Chondrocyte (in vitro differentiated cells): ENCODE measurements around the gene F2. TPM values are rescaled to one million over a fixed set of nuclear protein-coding genes. Genes with fewer than 3 reads are reported as not detected.

Source experiments
- DNase-seq: peaks from one replicate; pipeline ENCODE4 v3.0.0; 2021; ENCODE audit warnings: mixed read lengths, low spot score
- H3K27ac Mint-ChIP-seq: one replicate; pipeline ENCODE4 v1.8.0; 2021; ENCODE audit warnings: mild to moderate bottlenecking, moderate library complexity, mixed read lengths; ENCODE audit not compliant: unreplicated experiment
- H3K27me3 Mint-ChIP-seq: 2 replicates; pipeline ENCODE4 v1.8.0; 2021; ENCODE audit warnings: low read depth, mixed read lengths
- H3K36me3 Mint-ChIP-seq: 2 replicates; pipeline ENCODE4 v1.8.0; 2021; ENCODE audit warnings: low read depth, mixed read lengths
- H3K4me1 Mint-ChIP-seq: 2 replicates; pipeline ENCODE4 v1.8.0; 2021; ENCODE audit warnings: low read depth, mild to moderate bottlenecking, mixed read lengths
- H3K4me3 Mint-ChIP-seq: one replicate; pipeline ENCODE4 v1.8.0; 2021; ENCODE audit warnings: mild to moderate bottlenecking, moderate library complexity, mixed read lengths; ENCODE audit not compliant: unreplicated experiment
- H3K9me3 Mint-ChIP-seq: 2 replicates; pipeline ENCODE4 v1.8.0; 2021; ENCODE audit warnings: low read depth, mixed read lengths
- total RNA-seq: library from RNA; stranded (reverse); gene quantifications from 3 replicates; pipeline ENCODE4 v1.2.1, GENCODE V29; 2021
- TF ChIP-seq, protein P1 (sequence below): fragments of 200-600 bp; sonication (generic); IDR thresholded peaks from 2 replicates; pipeline ENCODE4 v1.5.0; 2021; ENCODE audit warnings: antibody characterized with exemption, mild to moderate bottlenecking, moderate library complexity

The F2 gene
- total RNA-seq, 1 donor from 2014 or later = 0.25 TPM

GRCh38 chr11:46725338-46726205 is 6.6 kb downstream of the F2 start:
- TF ChIP-seq, protein P1, sequence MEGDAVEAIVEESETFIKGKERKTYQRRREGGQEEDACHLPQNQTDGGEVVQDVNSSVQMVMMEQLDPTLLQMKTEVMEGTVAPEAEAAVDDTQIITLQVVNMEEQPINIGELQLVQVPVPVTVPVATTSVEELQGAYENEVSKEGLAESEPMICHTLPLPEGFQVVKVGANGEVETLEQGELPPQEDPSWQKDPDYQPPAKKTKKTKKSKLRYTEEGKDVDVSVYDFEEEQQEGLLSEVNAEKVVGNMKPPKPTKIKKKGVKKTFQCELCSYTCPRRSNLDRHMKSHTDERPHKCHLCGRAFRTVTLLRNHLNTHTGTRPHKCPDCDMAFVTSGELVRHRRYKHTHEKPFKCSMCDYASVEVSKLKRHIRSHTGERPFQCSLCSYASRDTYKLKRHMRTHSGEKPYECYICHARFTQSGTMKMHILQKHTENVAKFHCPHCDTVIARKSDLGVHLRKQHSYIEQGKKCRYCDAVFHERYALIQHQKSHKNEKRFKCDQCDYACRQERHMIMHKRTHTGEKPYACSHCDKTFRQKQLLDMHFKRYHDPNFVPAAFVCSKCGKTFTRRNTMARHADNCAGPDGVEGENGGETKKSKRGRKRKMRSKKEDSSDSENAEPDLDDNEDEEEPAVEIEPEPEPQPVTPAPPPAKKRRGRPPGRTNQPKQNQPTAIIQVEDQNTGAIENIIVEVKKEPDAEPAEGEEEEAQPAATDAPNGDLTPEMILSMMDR = no peak
- H3K9me3 Mint-ChIP-seq = no peaks in the 10 kb centered on the region
- no peak for DNase-seq
- no peak overlapping the region for H3K4me3 Mint-ChIP-seq
- no peaks in the 10 kb centered on the region for H3K36me3 Mint-ChIP-seq
- peaks cover 13% of the 10 kb centered on the region for H3K4me1 Mint-ChIP-seq
- no peak overlapping the region for H3K27ac Mint-ChIP-seq
- no peaks in the 10 kb centered on the region for H3K27me3 Mint-ChIP-seq

DNA sequence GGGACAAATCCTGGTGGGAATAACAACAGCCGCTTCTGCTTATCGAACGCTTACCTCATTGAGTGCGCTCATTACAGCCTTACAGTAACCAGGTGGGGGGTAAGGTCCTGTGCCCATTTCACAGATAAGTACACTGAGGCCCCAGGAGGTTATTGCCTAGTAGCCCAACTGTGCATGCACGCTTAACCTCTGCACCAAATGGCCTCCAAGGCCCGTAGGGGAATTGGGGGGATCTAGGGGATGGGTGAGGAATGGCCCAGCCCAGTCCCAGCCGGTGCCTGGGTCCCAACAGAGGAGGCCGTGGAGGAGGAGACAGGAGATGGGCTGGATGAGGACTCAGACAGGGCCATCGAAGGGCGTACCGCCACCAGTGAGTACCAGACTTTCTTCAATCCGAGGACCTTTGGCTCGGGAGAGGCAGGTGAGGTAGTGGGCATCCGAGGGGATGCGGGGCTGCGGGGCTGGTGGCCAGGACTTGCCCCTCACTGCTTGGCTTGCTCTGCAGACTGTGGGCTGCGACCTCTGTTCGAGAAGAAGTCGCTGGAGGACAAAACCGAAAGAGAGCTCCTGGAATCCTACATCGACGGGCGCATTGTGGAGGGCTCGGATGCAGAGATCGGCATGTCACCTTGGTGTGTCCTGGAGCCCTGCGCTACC is 7.3 kb downstream of the F2 start:
- no peaks in the 10 kb centered on the region for H3K36me3 Mint-ChIP-seq
- H3K27ac Mint-ChIP-seq = no peak overlapping the region
- H3K27me3 Mint-ChIP-seq = no peaks in the 10 kb centered on the region
- no peak overlapping the region for H3K4me3 Mint-ChIP-seq
- DNase-seq = no peak
- H3K4me1 Mint-ChIP-seq = peaks cover 12% of the 10 kb centered on the region
- TF ChIP-seq, protein P1 = no peak
- H3K9me3 Mint-ChIP-seq = no peaks in the 10 kb centered on the region

DNA sequence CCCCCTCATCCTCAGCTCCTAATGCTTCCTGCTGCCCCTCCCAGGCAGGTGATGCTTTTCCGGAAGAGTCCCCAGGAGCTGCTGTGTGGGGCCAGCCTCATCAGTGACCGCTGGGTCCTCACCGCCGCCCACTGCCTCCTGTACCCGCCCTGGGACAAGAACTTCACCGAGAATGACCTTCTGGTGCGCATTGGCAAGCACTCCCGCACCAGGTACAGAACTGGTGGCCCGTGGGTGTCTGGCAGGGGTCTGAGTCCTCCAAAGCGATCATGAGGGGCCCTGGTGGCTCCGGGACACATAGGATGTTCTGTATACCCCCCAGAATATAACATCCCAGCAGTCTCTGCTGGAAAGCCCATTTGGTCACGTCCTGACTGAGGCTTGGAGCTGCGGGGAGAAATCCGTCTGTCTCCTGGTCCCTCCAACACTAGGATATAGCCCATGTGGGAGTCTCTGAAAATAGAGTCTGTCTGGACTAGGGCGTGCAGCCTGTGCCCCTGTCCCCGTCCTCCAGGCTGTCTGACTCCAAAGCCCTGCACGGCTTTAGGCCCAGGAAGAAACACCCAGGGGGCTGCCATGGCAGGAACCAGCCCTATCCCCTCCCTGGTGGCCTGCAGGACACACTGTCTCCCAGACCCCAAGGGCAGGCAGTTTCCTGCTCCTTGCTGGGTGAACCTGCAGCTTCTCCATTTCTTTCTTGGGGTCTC is 9.1 kb downstream of the F2 start:
- H3K4me1 Mint-ChIP-seq = peaks cover 12% of the 10 kb centered on the region
- H3K36me3 Mint-ChIP-seq = no peaks in the 10 kb centered on the region
- H3K9me3 Mint-ChIP-seq = no peaks in the 10 kb centered on the region
- TF ChIP-seq, protein P1 = no peak
- H3K27me3 Mint-ChIP-seq = no peaks in the 10 kb centered on the region
- H3K27ac Mint-ChIP-seq = no peak overlapping the region
- DNase-seq = no peak
- H3K4me3 Mint-ChIP-seq = no peak overlapping the region

DNA sequence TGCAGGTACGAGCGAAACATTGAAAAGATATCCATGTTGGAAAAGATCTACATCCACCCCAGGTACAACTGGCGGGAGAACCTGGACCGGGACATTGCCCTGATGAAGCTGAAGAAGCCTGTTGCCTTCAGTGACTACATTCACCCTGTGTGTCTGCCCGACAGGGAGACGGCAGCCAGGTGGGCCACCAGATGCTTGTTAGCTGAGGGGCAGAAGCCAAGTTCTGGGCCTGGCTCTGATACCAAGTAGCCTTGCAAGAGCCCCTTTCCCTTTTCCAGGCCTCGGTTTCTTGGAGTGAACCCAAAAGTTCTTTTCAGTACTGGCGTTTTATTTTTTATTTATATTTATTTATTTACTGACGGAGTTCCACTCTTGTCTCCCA is 9.6 kb downstream of the F2 start:
- DNase-seq = no peak
- TF ChIP-seq, protein P1 = no peak
- Mint-ChIP-seq H3K27ac (no peak overlapping the region), H3K27me3 (no peaks in the 10 kb centered on the region), H3K4me1 (peaks cover 12% of the 10 kb centered on the region), H3K4me3 (no peak overlapping the region), H3K36me3 (no peaks in the 10 kb centered on the region), H3K9me3 (no peaks in the 10 kb centered on the region)
